Measurements from ENCODE around the gene SLC26A2. TPM values are rescaled to one million over a fixed set of nuclear protein-coding genes. Genes with fewer than 3 reads are reported as not detected.

SLC26A2 gene
- total and polyA plus RNA-seq, 7 donors: 6.4 to 88.8 (median 12.1) TPM

- H3K27me3 ChIP-seq: no peaks in the 10 kb centered on the region
- H3K27ac ChIP-seq: no peak within 1 kb of the TSS
- TF ChIP-seq POLR2A (IDR thresholded peaks at IDR 0.05): no peak
- TF ChIP-seq, protein P1, sequence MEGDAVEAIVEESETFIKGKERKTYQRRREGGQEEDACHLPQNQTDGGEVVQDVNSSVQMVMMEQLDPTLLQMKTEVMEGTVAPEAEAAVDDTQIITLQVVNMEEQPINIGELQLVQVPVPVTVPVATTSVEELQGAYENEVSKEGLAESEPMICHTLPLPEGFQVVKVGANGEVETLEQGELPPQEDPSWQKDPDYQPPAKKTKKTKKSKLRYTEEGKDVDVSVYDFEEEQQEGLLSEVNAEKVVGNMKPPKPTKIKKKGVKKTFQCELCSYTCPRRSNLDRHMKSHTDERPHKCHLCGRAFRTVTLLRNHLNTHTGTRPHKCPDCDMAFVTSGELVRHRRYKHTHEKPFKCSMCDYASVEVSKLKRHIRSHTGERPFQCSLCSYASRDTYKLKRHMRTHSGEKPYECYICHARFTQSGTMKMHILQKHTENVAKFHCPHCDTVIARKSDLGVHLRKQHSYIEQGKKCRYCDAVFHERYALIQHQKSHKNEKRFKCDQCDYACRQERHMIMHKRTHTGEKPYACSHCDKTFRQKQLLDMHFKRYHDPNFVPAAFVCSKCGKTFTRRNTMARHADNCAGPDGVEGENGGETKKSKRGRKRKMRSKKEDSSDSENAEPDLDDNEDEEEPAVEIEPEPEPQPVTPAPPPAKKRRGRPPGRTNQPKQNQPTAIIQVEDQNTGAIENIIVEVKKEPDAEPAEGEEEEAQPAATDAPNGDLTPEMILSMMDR (IDR thresholded peaks at IDR 0.05): no peak
- TF ChIP-seq POLR2AphosphoS5 (IDR thresholded peaks at IDR 0.05): no peak
- TF ChIP-seq EP300 (IDR thresholded peaks at IDR 0.05): no peak
- no peaks in the 10 kb centered on the region for H3K4me1 ChIP-seq
- no peaks in the 10 kb centered on the region for H3K9me3 ChIP-seq
- 92 to 95% methylated on average over 2 of the region's 2 CpGs for WGBS, 2 donors
- intact Hi-C loops (cut with DNase I): no loop called here
- H3K4me3 ChIP-seq: no peak within 1 kb of the TSS
- DNase-seq: no peak
- H3K36me3 ChIP-seq: no peaks in the 10 kb centered on the region
Observed at GRCh38 chr5:149944666-149945065, 15.9 kb upstream of the SLC26A2 start, which contains the start of gene PDE6A. Gene PDE6A (minus strand): TSS chr5:149944793. CDS start chr5:149944673, 120 bp downstream.

DNA sequence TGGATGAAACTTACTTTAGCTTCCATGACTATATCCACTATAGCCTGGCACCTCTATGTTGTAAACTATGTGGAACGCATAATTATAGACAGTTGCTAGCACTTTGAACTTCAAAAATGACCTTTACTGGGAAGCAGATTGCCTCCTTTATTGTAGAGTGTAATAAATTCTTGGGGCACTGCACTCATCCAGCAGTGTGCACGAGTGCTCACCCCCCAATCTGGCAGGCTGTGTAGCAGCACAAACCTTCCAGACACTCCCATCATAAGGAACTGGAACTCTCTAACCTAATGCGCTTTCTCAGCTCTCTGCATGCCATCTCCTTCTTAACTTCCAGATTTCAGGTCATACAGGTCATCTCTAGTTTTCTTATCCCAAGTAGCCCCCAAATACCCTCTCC is 14.4 kb upstream of the SLC26A2 start:
- Histone ChIP-seq H3K27ac (no peak overlapping the region), H3K9me3 (no peaks in the 10 kb centered on the region), H3K36me3 (no peaks in the 10 kb centered on the region), H3K4me1 (no peaks in the 10 kb centered on the region), H3K4me3 (no peak overlapping the region), H3K27me3 (no peaks in the 10 kb centered on the region)
- intact Hi-C loops (cut with DNase I): no loop called here
- WGBS, 2 donors: 14 to 63% methylated on average over 3 of the region's 3 CpGs
- TF ChIP-seq POLR2AphosphoS5 (IDR thresholded peaks at IDR 0.05) (no peak), EP300 (IDR thresholded peaks at IDR 0.05) (no peak)
- TF ChIP-seq, protein P1 (IDR thresholded peaks at IDR 0.05): no peak
- DNase-seq: no peak

- 88% methylated on average over 5 of the region's 5 CpGs for WGBS, 2 donors
- no peaks in the 10 kb centered on the region for H3K4me1 ChIP-seq
- intact Hi-C loops (cut with DNase I): no loop called here
Observed at GRCh38 chr5:149948993-149949392, 11.6 kb upstream of the SLC26A2 start.

GRCh38 chr5:149951138-149951749 is 9.3 kb upstream of the SLC26A2 start:
- no peak for DNase-seq
- H3K27ac ChIP-seq: no peak overlapping the region
- intact Hi-C loops (cut with DNase I): no loop called here
- TF ChIP-seq EP300 (IDR thresholded peaks at IDR 0.05): no peak
- no peak for TF ChIP-seq POLR2AphosphoS5 (IDR thresholded peaks at IDR 0.05)
- TF ChIP-seq, protein P1 (IDR thresholded peaks at IDR 0.05): no peak
- no peak for TF ChIP-seq POLR2A (IDR thresholded peaks at IDR 0.05)
- H3K4me1 ChIP-seq: no peaks in the 10 kb centered on the region
- no peaks in the 10 kb centered on the region for H3K27me3 ChIP-seq
- no peak overlapping the region for H3K4me3 ChIP-seq
- WGBS, 2 donors: 65 to 81% methylated on average over 6 of the region's 6 CpGs
- no peaks in the 10 kb centered on the region for H3K9me3 ChIP-seq
- no peaks in the 10 kb centered on the region for H3K36me3 ChIP-seq

More at GRCh38 chr5:149948993-149949392, 11.6 kb upstream of the SLC26A2 start:
- no peaks in the 10 kb centered on the region for H3K9me3 ChIP-seq
- no peaks in the 10 kb centered on the region for H3K27me3 ChIP-seq
- no peak overlapping the region for H3K4me3 ChIP-seq
- no peaks in the 10 kb centered on the region for H3K36me3 ChIP-seq
- TF ChIP-seq, protein P1 (IDR thresholded peaks at IDR 0.05): no peak
- no peak for TF ChIP-seq POLR2A (IDR thresholded peaks at IDR 0.05)
- H3K27ac ChIP-seq: no peak overlapping the region
- DNase-seq: no peak

Data from sigmoid colon (tissue), 7 donors.